Measurements from ENCODE around the gene TNIK.

The TNIK gene

GRCh38 chr3:171116365-171116764 is 343.8 kb downstream of the TNIK start:
- Histone ChIP-seq H3K4me3 (ENCODE audit: low read depth, low read length, poor library complexity, severe bottlenecking) (no peak overlapping the region), H3K4me1 (ENCODE audit: insufficient read depth, low read length, severe bottlenecking) (no peaks in the 10 kb centered on the region), H3K36me3 (ENCODE audit: insufficient read depth, low read length) (no peaks in the 10 kb centered on the region), H3K27ac (ENCODE audit: low read depth, low read length, poor library complexity, severe bottlenecking) (no peak overlapping the region), H3K4me2 (ENCODE audit: low read length) (no peak overlapping the region), H3K79me2 (ENCODE audit: insufficient read depth, low read length) (no peaks in the 10 kb centered on the region), H2AFZ (ENCODE audit: low read length) (no peak overlapping the region), H3K9me2 (ENCODE audit: low read depth, low read length) (no peaks in the 10 kb centered on the region; the same call in 1 of the 2 replicates), H3K27me3 (ENCODE audit: insufficient read depth, low read length) (no peaks in the 10 kb centered on the region), H3F3A (ENCODE audit: insufficient read depth, low read length) (no peaks in the 10 kb centered on the region), H3K9me3 (ENCODE audit: low read length) (no peaks in the 10 kb centered on the region), H4K20me1 (ENCODE audit: insufficient read depth, low read length) (no peaks in the 10 kb centered on the region), H3K9ac (ENCODE audit: low read length) (no peak overlapping the region)
- TF ChIP-seq EZH2 (IDR thresholded peaks at IDR 0.05; ENCODE audit: borderline replicate concordance, low read length): no peak
- TF ChIP-seq, protein P1, sequence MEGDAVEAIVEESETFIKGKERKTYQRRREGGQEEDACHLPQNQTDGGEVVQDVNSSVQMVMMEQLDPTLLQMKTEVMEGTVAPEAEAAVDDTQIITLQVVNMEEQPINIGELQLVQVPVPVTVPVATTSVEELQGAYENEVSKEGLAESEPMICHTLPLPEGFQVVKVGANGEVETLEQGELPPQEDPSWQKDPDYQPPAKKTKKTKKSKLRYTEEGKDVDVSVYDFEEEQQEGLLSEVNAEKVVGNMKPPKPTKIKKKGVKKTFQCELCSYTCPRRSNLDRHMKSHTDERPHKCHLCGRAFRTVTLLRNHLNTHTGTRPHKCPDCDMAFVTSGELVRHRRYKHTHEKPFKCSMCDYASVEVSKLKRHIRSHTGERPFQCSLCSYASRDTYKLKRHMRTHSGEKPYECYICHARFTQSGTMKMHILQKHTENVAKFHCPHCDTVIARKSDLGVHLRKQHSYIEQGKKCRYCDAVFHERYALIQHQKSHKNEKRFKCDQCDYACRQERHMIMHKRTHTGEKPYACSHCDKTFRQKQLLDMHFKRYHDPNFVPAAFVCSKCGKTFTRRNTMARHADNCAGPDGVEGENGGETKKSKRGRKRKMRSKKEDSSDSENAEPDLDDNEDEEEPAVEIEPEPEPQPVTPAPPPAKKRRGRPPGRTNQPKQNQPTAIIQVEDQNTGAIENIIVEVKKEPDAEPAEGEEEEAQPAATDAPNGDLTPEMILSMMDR (IDR thresholded peaks at IDR 0.05; ENCODE audit: low read length): no peak

- H3F3A ChIP-seq (ENCODE audit: insufficient read depth, low read length): no peaks in the 10 kb centered on the region
- H3K27me3 ChIP-seq (ENCODE audit: insufficient read depth, low read length): no peaks in the 10 kb centered on the region
- H3K9me3 ChIP-seq (ENCODE audit: low read length): no peaks in the 10 kb centered on the region
- H3K9me2 ChIP-seq (ENCODE audit: low read depth, low read length): no peaks in the 10 kb centered on the region; the same call in 1 of the 2 replicates
- H3K36me3 ChIP-seq (ENCODE audit: insufficient read depth, low read length): no peaks in the 10 kb centered on the region
- no peaks in the 10 kb centered on the region for H3K4me1 ChIP-seq (ENCODE audit: insufficient read depth, low read length, severe bottlenecking)
- H3K27ac ChIP-seq (ENCODE audit: low read depth, low read length, poor library complexity, severe bottlenecking): no peak overlapping the region
- H3K4me3 ChIP-seq (ENCODE audit: low read depth, low read length, poor library complexity, severe bottlenecking): no peak overlapping the region
- H4K20me1 ChIP-seq (ENCODE audit: insufficient read depth, low read length): no peaks in the 10 kb centered on the region
- no peaks in the 10 kb centered on the region for H3K79me2 ChIP-seq (ENCODE audit: insufficient read depth, low read length)
- H3K4me2 ChIP-seq (ENCODE audit: low read length): no peak overlapping the region
- H3K9ac ChIP-seq (ENCODE audit: low read length): no peak overlapping the region
- TF ChIP-seq EZH2 (IDR thresholded peaks at IDR 0.05; ENCODE audit: borderline replicate concordance, low read length): no peak
- TF ChIP-seq, protein P1 (IDR thresholded peaks at IDR 0.05; ENCODE audit: low read length): no peak
- no peak overlapping the region for H2AFZ ChIP-seq (ENCODE audit: low read length)
Measured at GRCh38 chr3:171115667-171116066, 344.5 kb downstream of the TNIK start.

- Histone ChIP-seq H3K4me1 (ENCODE audit: insufficient read depth, low read length, severe bottlenecking) (no peaks in the 10 kb centered on the region), H3K27me3 (ENCODE audit: insufficient read depth, low read length) (no peaks in the 10 kb centered on the region), H3K36me3 (ENCODE audit: insufficient read depth, low read length) (no peaks in the 10 kb centered on the region), H2AFZ (ENCODE audit: low read length) (no peak overlapping the region), H3K9me3 (ENCODE audit: low read length) (no peaks in the 10 kb centered on the region), H3K79me2 (ENCODE audit: insufficient read depth, low read length) (no peaks in the 10 kb centered on the region), H3F3A (ENCODE audit: insufficient read depth, low read length) (no peaks in the 10 kb centered on the region), H3K9ac (ENCODE audit: low read length) (no peak overlapping the region), H4K20me1 (ENCODE audit: insufficient read depth, low read length) (no peaks in the 10 kb centered on the region), H3K27ac (ENCODE audit: low read depth, low read length, poor library complexity, severe bottlenecking) (no peak overlapping the region), H3K9me2 (ENCODE audit: low read depth, low read length) (no peaks in the 10 kb centered on the region; the same call in 1 of the 2 replicates), H3K4me2 (ENCODE audit: low read length) (no peak overlapping the region), H3K4me3 (ENCODE audit: low read depth, low read length, poor library complexity, severe bottlenecking) (no peak overlapping the region)
- TF ChIP-seq, protein P1 (IDR thresholded peaks at IDR 0.05; ENCODE audit: low read length): 0 out of 2 replicates have a peak, but pooled peaks have one; percentile 9
- TF ChIP-seq EZH2 (IDR thresholded peaks at IDR 0.05; ENCODE audit: borderline replicate concordance, low read length): no peak
Measured at GRCh38 chr3:171113716-171114115, 346.5 kb downstream of the TNIK start.

Data from OCI-LY1 (cell line).